NK-92 (cell line): ENCODE data around the gene AP4E1.
"Not testable (repeated sequence)": the region's sequence is repeated elsewhere in the genome, so short reads cannot be mapped to it uniquely, and the experiment has no call there.

ENCODE experiments used
- DNase-seq: peaks from one replicate; lab custom pipeline; 2025; ENCODE audit not compliant: unreplicated experiment; lab: John Stamatoyannopoulos, UW

The AP4E1 gene

DNA sequence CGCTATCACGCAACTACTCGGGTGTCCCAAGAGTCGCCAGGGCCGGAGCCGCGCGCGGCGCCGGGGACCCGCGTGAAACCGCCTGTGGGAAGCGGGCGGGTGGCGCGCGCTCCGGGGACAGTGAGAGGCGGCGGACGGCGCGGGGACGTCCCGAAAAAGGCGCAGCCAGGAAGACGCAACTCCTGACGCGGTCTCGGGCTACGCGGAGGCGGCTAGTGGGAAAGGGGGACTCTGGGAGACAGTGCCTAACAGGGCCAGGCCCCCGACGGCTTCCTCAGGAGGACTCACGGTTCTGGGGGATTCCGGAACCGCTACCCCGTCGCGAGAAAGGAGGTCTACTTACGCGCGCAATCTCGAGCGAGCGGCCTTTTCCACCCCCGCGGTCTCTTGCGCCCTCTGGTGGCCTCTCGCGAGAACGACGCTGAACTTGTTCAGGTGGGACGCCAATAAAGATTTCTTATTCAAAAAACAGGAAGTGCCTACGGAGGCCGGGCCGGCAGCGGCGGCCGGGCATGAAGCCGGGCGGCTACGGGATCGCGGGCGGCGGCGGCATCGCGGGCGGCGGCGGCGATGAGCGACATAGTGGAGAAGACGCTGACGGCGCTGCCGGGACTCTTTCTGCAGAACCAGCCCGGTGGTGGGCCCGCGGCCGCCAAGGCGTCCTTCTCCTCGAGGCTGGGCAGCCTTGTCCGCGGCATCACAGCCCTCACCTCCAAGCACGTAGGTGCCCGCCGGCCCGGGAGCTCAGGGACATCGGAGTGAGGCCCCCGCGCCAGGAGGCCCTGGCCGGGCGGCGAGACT is at the start of gene AP4E1:
Gene AP4E1, plus strand, starts transcription at position 475 of the 801 bp plus-strand sequence. Its CDS starts 96 bp downstream, at position 571.
- peak; percentile 68 for DNase-seq

DNA sequence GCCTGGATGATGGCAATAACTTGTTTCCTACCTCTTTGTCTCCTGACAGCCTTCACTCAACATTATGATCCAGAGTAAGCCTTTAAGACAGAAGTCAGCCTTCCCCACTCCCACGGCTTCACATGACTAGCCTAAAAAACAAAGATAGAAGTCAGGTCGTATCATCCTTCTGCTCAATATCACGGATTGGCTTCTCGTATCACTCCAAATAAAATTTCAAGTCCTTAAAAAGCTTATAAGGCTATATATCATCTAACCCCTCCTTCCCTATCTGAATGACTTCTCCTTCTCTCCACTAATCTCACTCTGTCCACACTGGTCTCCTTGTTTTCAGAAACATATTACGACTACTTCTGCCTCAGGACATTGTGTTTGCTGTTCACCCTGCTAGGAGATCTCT is 47.7 kb upstream of the AP4E1 start:
- no peak for DNase-seq

DNA sequence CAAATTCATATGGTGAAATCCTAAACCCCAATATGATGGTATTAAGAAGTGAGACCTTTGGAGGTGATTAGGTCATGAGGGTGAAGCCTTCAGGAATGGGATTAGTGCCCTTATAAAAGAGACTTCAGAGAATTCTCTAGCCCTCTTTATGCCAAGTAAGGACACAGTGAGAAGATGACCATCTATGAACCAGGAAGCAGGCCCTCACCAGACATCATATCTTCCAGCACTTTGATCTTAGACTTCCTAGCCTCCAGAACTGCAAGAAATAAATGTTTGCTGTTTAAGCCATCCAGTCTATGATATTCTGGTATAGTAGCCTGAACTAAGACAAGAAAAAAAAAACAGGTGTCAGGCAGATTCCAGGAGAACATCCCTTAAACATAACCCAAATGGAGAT is 45.9 kb upstream of the AP4E1 start:
- DNase-seq: no peak

DNA sequence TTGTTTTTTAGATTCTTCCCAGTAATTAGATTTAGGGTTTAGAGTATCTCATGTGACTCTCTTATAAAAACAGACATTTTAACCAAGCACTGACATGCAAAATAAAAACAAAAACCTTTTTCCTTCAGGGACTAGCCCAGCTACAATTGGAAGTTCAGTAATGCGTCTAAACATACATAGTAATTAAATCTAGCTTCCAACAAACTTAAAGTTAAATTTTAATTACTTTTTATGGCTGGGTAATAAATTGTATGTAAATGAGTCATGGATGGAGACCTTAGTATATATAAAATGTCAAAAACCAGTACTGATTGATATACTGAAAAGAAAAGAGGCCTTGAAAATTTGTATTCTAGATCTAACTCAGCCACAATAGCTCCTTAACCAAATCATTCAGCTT is 43.6 kb upstream of the AP4E1 start:
- no peak for DNase-seq

DNA sequence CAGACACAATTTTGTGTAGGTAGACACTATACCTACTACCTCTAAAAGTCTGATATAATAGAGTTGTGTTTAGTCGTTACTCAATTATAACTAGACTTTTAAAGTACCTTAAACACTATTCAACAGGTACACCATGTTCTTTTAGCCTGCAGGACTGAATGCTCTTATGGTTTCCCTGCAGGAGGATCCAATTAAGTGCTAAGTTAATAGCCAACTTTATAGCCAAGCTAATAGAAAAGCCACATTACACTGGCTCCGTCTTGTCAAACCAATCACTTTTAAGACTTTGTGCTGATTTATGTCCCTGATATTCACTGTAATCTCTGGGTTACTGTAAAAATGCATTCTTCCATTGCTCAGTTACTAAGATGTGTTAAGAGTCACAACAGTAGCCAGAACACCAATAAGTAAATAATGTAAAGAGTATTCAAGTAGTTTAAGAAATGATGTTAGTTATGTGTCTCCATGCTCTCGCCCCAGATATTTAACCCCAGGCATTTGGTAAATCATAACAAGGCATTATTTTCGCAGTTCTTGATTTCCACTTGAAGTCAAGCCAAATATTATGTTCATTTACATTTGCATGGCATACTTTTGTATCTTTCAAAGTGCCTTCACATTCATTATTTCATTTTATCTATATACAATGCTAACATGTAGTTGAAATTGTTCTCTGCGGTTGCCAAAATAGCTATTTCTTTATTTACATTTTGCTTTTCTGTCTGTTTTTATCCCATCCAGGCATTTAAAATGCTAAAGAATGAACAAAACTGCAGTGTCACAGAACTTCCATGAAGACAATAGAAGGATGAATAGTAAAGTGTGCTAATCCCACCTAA is 42.7 kb upstream of the AP4E1 start:
- DNase-seq: no peak

DNA sequence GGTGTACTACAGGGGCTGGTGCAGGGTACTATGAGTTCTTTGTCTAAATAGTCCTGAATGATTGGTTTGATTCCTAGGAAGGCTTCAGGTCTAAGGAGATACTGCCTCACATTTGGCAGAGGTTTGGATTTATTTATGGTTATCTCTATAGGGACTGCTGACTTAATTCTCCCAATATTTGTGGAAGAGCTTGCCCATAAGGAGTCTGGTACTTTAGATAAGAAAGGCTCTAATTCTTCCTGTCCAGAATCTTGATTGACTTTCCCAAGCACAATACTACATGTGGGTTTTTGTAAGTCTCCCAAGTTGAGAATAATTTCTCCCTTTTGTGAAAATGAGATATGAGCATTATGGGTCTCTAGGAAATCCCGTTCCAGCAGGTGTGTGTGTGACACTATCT is 36.7 kb upstream of the AP4E1 start:
- no peak for DNase-seq

DNA sequence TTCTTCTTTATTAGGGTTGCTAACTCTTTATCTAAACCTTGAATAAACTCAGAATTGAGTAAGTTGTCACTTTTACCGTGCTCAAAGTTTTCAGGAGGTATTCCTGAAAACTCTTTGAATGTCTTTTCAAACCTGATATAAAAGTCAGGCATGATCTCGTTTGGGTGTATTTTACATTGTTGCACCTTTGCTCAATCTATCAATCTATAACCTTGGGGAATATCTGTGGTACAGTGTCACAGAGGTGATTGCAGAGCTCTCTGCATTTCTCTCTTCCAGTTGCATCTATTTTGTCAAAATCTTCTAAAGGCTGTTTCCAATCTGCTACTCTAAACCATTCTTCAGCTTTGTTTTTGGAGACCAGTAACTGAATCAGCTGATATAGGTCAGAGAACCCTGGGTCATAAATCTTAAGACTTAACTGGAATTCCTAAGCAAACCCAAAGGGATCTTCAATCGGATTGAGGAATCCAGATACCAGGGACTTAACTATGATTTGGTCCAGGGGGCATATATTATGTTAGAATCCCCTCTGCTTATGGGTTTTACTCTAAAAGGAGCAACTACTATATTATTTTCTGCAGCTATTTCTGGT is 35.6 kb upstream of the AP4E1 start:
- no peak for DNase-seq

DNA sequence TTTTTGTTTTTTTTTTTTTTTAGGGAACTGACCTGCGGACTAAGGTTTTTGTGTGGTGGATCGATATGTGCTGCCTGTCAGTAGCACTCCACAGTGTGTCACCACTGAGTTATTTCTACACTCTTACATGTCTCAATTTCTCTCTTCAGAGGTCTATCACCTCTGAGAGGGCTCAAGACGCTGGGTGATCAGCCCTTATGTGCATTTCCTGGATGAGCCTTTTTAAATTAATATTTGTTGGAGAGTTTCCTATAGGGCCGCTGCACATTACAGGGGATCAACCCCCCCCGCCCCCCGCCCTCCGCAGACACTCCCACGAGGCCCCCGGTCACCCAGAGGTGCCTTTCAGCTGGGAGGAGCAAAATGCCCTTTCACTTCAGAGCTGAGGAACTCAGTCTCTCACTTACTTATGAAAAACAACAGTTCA is 34.5 kb upstream of the AP4E1 start:
- DNase-seq: no peak

DNA sequence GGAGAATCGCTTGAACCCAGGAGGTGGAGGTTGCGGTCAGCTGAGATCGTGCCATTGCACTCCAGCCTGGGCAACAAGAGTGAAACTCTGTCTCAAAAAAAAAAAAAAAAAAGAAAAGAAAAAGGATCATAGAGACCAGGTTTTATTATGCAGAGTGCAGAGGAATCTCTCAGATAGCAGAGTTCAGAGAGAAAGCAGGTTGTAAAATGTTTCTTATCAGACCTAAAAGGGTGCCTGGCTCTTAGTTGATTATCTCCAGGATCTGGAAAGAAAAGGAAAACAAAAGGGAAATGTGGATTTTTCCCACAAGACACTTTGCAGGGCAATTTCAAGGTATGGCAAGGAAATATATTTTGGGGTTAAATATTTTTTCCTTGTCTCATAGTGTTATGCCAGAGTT is 33.2 kb upstream of the AP4E1 start:
- DNase-seq: not testable (repeated sequence)

DNA sequence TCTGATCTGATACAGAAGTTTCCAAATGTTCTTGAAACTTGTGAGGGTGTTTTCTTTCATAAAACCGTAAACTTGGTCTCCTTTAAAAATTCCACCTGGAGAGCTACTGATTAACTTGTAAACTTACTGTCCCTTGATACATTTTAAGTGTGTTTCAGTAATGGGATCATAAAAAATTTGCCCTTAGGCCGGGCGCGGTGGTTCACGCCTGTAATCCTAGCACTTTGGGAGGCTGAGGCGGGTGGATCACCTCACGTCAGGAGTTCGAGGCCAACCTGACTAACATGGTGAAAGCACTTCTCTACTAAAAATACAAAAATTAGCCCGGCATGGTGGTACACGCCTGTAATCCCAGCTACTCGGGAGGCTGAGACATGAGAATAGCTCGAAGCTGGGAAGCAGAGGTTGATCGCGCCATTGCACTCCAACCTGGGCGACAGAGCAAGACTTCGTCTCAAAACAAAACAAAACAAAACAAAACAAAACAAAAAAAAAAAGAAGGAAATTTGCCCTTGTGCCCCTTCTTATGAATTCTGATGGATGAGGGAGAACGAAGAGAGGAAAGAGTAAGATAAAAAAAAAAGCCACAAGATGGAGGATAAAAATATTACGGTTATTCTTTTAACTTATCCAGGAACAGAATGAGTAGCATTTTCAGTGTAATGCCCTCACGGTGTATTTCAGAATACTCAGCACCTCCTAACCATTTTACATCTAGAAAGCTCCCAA is 32.1 kb upstream of the AP4E1 start:
- no peak for DNase-seq

DNA sequence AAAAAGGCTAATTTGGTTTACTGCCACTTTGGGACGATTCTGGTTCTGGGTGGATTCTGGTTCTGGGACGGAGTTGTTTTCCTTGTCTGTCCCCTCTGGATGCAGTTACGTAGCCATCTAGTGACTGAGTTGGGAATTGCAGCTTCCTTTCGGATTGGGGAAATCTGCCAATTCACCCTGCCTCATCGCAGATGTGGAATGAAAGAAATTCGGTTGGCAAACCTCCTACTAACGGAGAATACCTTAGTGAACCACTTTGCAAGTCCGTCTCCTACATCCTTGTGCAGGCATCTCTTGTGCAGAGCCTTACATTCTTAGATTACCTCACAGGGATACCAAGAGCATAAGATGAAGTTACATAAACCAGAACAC is 31.5 kb upstream of the AP4E1 start:
- DNase-seq: no peak

DNA sequence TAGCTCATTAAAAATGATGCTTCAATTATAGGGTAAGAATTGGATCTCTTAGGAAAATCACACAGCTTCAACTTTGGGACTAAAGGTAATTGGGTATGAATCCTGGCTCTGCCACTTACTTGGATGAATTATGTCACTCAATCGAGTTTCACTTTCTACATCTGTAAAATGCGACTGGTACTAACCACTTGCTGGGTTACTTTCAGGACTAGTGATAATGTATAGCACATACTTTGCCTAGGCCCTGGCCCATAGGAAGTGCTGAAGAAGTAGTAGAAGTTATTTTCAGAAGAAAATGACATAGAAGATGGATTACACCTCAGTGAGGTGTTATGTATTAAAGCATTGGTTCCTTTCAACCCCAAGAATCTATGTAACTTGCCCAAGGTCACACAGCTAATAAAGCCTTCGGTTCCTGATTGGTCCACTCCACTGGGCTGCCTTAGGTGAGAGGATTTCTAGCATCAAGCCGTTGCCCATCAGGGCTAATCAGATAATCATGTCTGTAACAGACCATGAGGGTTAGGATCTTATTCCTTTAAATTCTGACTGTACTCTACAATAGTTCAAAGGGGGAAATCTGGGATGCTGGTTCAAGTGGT is 29.4 kb upstream of the AP4E1 start:
- DNase-seq: no peak

DNA sequence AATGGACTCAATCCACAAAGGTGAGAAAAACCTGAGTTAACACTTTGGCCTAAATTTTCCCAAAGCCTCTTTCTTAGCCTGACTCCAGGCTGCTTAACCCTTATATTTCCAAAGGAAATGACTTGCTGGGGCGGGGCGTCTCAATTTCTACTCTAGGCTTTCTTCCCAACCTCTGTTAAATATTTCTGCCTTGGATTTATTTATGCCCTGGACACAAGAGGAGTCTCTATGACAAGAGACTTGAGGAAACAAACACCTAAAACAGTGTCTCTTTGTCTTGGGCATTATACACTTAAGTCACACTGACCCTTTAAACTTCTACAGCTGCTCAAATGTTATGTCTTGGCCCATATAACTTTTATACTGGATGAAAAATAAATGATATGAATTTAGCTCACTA is 28.3 kb upstream of the AP4E1 start:
- DNase-seq: no peak

DNA sequence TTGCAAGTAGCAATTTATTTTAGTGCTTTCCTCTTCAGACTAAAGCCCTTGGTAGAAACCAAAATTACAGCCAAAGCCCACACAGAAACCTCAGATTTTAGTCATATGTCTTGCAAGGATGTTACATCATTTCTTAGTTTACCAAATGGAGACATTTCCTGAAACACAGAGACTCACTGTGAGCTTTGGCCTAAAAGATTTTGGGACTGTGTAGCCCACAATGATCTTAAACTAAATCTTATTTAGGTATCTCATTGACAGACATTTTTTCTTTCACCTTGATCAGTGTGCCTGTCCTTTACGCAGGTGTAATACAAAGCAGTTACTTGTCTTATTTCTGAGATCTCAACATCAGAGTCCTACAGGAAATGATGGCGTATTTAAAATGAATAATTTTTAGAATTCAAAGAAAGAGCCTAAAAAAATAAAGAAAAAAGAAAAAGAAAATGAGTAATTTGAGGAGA is 27.8 kb upstream of the AP4E1 start:
- no peak for DNase-seq

DNA sequence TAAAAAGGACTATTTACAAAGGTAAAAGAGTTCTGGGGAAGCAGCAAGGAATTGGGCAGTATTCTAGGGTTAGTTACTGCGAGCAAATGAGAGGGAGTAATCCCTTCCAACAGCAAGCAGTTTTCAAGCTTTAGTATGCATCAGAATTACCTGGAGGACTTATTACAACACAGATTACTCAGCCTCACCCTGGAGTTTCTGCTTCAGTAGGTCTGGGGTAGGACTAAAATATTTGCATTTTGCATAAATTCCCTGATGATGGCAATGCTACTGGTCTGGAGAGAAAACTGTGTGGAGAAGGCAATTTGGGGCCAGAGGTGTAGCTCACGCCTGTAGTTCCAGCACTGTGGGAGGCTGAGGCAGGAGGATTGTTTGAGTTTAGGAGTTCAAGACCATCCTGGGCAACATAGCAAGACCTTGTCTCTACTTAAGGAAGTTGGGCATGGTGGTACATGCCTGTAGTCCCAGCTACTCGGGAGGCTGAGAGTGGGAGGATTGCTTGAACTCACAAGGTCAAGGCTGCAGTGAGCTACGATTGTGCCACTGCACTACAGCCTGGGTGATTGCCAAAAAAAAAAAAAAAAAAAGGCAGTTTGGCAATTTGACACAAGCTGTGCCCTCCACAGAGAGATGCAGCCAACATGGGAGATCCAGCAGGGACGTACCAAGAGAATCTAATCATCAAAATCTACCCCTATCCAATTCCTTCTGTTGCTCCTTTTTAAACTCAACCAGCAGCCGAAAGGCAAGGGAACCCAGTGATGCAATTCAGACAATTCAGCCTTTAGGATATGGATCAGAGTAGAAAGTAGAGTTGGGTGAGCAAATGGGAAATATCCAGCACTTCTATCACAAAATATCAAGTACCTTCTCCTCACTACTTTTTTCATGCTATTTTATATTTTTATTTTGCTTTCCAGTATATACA is 27.1 kb upstream of the AP4E1 start:
- no peak for DNase-seq

DNA sequence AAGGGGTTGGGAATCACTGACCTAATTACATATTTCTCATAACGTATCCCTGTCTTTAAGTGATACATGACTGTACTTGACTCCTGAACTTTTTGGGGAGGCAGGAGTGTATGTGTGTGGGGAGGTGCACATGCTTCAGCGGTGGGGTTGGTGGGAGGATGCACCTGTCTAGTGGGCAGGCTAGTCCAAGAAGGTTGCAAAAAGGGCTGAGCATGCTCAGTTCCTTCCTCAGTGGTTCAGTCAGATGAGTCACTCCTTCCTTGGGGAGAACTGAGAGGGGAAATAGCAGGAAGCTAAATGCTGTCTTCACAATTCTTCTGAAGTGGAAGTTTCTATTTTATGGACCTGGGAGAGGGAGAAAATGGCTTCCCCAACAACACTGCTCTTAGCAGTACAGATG is 24.6 kb upstream of the AP4E1 start:
- DNase-seq: peak; percentile 22

DNA sequence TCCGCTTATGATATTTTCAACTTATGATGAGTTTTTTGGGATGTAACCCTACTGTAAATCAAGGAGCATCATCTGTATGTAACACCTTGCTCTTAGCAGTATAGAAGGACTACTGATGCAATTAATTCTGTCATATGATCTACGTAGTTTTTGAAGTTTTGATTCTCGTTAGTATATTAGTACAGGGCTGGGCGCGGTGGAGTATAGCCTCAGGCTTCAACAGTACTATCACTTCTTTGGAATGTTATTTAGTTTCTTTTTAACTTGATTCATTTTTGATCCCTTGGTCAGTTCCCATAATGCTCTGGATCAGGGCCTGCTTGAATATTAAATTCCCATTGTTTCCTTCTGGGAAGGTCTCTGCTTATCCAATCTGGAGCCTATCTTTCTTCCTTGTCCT is 23.9 kb upstream of the AP4E1 start:
- DNase-seq: no peak

DNA sequence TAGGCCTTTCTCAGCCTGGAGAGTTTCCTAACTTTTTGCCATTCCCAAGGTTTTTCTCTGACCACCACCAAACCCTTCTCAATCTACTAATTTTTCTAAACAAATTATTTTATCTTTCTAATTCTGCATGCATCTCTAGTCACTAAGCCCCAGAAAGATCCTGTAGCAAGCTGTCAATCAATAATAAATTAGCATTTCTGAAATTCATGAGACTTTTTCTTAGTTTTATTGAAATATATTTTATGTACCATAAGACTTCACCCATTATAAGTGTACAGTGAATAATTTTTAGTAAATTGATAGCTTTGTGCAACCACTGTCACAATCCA is 22.4 kb upstream of the AP4E1 start:
- no peak for DNase-seq

DNA sequence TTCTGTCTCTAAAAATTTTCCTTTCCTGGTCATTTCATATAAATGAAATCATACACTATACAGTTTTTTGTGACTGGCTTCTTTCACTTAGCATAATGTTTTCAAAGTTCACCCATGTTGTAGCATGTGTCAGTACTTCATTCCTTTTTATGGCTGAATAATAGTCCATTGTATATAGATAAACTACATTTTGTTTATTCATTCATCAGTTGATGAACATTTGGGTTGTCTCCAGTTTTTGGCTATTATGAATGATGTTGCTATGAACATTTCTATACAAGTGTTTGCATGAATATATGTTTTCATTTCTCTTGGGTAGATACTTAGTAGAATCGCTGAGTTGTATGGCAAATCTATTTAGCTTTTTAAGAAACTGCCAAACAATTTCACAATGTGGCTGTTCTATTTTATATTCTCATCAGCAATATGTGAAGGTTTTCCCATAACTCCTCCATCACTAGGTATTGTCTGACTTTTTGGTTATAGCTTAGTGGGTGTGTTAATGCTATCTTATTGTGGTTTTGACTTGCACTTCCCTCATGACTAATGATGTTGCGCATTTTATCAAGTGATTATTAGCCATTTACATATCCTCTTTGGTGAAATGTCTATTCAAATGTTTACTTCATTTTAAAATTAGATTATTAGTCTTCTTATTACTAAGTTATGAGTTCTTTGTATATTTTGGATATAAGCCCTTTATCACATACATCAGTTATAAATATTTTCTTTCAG is 21.7 kb upstream of the AP4E1 start:
- DNase-seq: no peak
